ENCODE data around the gene BICD1. TPM values are rescaled to one million over a fixed set of nuclear protein-coding genes. Genes with fewer than 3 reads are reported as not detected.
"Not testable (repeated sequence)": the region's sequence is repeated elsewhere in the genome, so short reads cannot be mapped to it uniquely, and the experiment has no call there.

Gene BICD1
- total and polyA plus RNA-seq, 10 donors: 8.5 to 62.9 (median 44.2) TPM

DNA sequence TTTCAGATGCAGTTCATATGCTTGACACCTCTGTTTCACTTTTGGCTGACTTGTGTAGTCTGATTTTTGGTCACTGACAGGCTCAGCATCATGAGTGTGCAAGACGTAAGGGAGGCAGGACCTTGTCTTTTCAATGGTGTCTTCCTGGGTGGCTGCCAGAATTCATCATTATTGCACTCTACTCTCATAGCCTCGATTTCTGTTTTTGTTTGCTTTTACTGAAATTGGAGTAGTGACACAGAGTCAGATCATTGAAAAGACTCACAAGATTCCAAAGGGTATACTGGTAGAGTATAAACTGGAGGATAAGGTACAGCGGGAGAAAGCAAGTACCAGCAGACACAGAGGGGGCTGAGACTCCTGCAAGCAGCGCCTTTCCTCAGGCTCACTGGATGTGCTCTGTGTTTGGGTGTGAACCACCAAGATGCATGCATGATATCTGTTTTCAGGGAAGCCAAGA lies 166.4 kb downstream of the BICD1 start:
- DNase-seq: no peak
- Histone ChIP-seq H3K9me3 (no peaks in the 10 kb centered on the region), H3K27me3 (replicated peaks in 1 of 7) (no peaks in the 10 kb centered on the region), H3K27ac (peak overlapping the region; percentile 45 to 89 (median 79)), H3K36me3 (no peaks in the 10 kb centered on the region), H3K4me1 (peaks cover 16 to 42% (median 36%) of the 10 kb centered on the region in 6 donors), H3K4me3 (no peak overlapping the region)
- intact Hi-C loops (cut with DNase I; ENCODE audit: low total_unique reads): no loop called here
- WGBS, 5 donors: 37 to 71% (median 59%) methylated on average over 4 of the region's 4 CpGs
- TF ChIP-seq, protein P1, sequence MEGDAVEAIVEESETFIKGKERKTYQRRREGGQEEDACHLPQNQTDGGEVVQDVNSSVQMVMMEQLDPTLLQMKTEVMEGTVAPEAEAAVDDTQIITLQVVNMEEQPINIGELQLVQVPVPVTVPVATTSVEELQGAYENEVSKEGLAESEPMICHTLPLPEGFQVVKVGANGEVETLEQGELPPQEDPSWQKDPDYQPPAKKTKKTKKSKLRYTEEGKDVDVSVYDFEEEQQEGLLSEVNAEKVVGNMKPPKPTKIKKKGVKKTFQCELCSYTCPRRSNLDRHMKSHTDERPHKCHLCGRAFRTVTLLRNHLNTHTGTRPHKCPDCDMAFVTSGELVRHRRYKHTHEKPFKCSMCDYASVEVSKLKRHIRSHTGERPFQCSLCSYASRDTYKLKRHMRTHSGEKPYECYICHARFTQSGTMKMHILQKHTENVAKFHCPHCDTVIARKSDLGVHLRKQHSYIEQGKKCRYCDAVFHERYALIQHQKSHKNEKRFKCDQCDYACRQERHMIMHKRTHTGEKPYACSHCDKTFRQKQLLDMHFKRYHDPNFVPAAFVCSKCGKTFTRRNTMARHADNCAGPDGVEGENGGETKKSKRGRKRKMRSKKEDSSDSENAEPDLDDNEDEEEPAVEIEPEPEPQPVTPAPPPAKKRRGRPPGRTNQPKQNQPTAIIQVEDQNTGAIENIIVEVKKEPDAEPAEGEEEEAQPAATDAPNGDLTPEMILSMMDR (IDR thresholded peaks at IDR 0.05 in 8 of 11, conservative IDR thresholded peaks at IDR 0.05 in 3 of 11): no peak
- no peak for TF ChIP-seq POLR2AphosphoS5 (IDR thresholded peaks at IDR 0.05)
- TF ChIP-seq POLR2A (IDR thresholded peaks at IDR 0.05): no peak

DNA sequence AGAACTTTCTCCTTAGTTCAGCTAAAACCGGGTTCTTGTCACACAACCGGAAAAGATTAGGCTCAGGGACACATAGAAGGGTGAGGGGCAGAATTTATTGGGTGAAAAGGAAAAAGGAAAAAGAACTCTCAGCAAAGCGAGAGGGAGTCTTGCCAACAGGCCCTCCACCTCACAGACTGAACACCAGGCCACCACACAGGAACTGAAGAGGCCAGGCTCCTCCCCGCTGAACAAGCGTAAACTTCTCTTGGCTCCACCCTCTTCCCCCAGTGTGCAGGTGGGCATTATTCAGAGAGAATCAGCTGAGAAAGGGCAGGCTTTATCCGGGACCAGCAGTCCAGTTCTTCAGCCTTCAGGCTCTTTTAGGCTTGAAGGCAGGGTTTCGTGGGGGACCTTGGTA lies 167.1 kb downstream of the BICD1 start:
- Histone ChIP-seq H3K4me3 (no peak overlapping the region), H3K4me1 (peaks cover 16 to 42% (median 36%) of the 10 kb centered on the region in 6 donors), H3K27me3 (replicated peaks in 1 of 7) (no peaks in the 10 kb centered on the region), H3K36me3 (no peaks in the 10 kb centered on the region), H3K9me3 (no peaks in the 10 kb centered on the region), H3K27ac (peak overlapping the region; percentile 45 to 89 (median 79))
- TF ChIP-seq POLR2AphosphoS5 (IDR thresholded peaks at IDR 0.05): peak in 2 of 3 donors; percentile 89 to 92
- TF ChIP-seq POLR2A (IDR thresholded peaks at IDR 0.05): peak in 1 of 3 donors; percentile 83
- TF ChIP-seq, protein P1 (IDR thresholded peaks at IDR 0.05 in 8 of 11, conservative IDR thresholded peaks at IDR 0.05 in 3 of 11): no peak
- WGBS, 5 donors: 15 to 30% (median 24%) methylated on average over 7 of the region's 7 CpGs
- intact Hi-C loops (cut with DNase I; ENCODE audit: low total_unique reads): no loop called here
- peak; percentile 90 for DNase-seq

DNA sequence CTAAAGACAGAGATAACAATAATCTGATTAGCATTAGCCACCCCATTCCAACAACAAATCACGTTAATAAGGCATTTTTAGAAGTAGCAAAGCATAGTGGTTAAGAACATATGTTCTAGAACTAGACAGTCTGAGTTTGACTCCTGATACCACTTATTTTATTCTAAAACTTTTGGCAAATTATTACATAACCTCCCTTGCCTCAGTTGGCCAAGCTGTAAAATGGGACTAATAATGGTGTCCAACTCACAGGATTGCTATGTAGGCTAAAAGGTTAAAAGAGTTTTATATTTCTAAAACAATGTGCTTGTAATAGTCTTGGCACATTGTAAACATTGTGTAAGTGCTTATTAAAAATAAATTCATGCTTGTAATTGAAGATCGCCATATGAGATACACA lies 168.0 kb downstream of the BICD1 start:
- intact Hi-C loops (cut with DNase I; ENCODE audit: low total_unique reads): no loop called here
- TF ChIP-seq, protein P1 (IDR thresholded peaks at IDR 0.05 in 8 of 11, conservative IDR thresholded peaks at IDR 0.05 in 3 of 11): no peak
- TF ChIP-seq POLR2A (IDR thresholded peaks at IDR 0.05) (no peak), POLR2AphosphoS5 (IDR thresholded peaks at IDR 0.05) (no peak)
- Histone ChIP-seq H3K9me3 (no peaks in the 10 kb centered on the region), H3K4me1 (peaks cover 16 to 42% (median 36%) of the 10 kb centered on the region in 6 donors), H3K4me3 (no peak overlapping the region), H3K36me3 (no peaks in the 10 kb centered on the region), H3K27ac (peak overlapping the region in 6 of 8 donors; percentile 74 to 89 (median 80)), H3K27me3 (replicated peaks in 1 of 7) (no peaks in the 10 kb centered on the region)
- DNase-seq: no peak
- 63 to 92% (median 90%) methylated on average over 2 of the region's 2 CpGs for WGBS, 5 donors

DNA sequence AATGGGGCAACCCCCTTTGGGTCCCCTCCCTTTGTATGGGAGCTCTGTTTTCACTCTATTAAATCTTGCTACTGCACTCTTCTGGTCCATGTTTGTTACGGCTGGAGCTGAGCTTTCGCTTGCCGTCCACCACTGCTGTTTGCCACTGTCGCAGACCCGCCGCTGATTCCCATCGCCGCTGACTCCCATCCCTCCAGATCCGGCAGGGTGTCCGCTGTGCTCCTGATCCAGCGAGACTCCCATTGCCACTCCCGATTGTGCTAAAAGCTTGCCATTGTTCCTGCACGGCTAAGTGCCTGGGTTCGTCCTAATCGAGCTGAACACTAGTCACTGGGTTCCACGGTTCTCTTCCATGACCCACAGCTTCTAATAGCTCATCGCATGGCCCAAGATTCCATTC lies 168.9 kb downstream of the BICD1 start:
- H3K27me3 ChIP-seq (replicated peaks in 1 of 7); intact Hi-C loops (cut with DNase I; ENCODE audit: low total_unique reads); H3K27ac ChIP-seq; H3K9me3 ChIP-seq; DNase-seq; H3K4me3 ChIP-seq; H3K36me3 ChIP-seq: not testable (repeated sequence)
- WGBS, 5 donors: 90 to 99% (median 95%) methylated on average over 17 of the region's 17 CpGs
- peaks cover 16 to 39% (median 35%) of the 10 kb centered on the region in 6 donors for H3K4me1 ChIP-seq

DNA sequence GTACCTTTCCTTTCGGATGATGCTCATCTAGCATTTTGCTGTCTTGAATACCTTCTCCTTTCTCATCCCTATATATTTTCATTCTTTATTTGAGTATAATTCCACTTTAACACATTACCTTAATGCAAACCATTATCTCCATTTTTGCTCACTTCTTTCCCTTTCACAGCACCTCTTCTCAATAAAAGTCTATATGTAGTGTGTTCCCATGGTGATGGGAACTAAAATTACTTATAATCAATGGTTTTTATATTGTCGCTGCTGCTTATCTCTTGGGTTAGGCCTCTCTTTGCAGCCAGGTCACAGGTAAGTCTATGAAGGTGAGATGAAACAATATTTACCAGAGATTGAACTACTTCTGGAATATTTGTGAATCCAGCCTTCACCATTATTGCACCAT lies 171.1 kb downstream of the BICD1 start:
- Histone ChIP-seq H3K4me3 (no peak overlapping the region), H3K36me3 (no peaks in the 10 kb centered on the region), H3K4me1 (peaks cover 4 to 18% (median 13%) of the 10 kb centered on the region in 6 donors), H3K27me3 (replicated peaks in 1 of 7) (no peaks in the 10 kb centered on the region), H3K27ac (no peak overlapping the region), H3K9me3 (no peaks in the 10 kb centered on the region)
- no peak for TF ChIP-seq POLR2AphosphoS5 (IDR thresholded peaks at IDR 0.05)
- TF ChIP-seq POLR2A (IDR thresholded peaks at IDR 0.05): no peak
- TF ChIP-seq, protein P1 (IDR thresholded peaks at IDR 0.05 in 8 of 11, conservative IDR thresholded peaks at IDR 0.05 in 3 of 11): no peak
- intact Hi-C loops (cut with DNase I; ENCODE audit: low total_unique reads): no loop called here
- DNase-seq: no peak
- WGBS, 5 donors: 93 to 100% (median 97%) methylated on average over 2 of the region's 2 CpGs

All from spleen (tissue), 11 donors.